SK-N-SH (cell line): ENCODE results near the gene GNG5.
A peak's percentile ranks its signal among the peaks of the same experiment; 100 is the strongest.

Source experiments
- EZH2phosphoT487 ChIP-seq: fragments of 200-600 bp; sonication (generic); IDR thresholded peaks from 2 replicates; pipeline ENCODE4 v1.6.1; 2017; ENCODE audit warnings: low read depth, mixed run types, mild to moderate bottlenecking, antibody characterized with exemption, moderate library complexity, borderline replicate concordance
- JUND ChIP-seq: IDR thresholded peaks from 2 replicates; pipeline ENCODE4 v1.4.0; 2012
- MXI1 ChIP-seq: IDR thresholded peaks from 2 replicates; pipeline ENCODE4 v1.6.1; 2012; ENCODE audit warnings: mild to moderate bottlenecking, low read depth, low read length, improper control_type of control experiment
- NRF1 ChIP-seq: IDR thresholded peaks from 2 replicates; pipeline ENCODE4 v1.6.1; 2012; ENCODE audit warnings: low read depth, mild to moderate bottlenecking, low read length
- POLR2AphosphoS5 ChIP-seq: IDR thresholded peaks from 2 replicates; pipeline ENCODE4 v1.6.1; 2012; ENCODE audit warnings: low read depth, low read length
- RAD21 ChIP-seq: IDR thresholded peaks from 2 replicates; pipeline ENCODE4 v1.6.1; 2012; ENCODE audit warnings: mild to moderate bottlenecking, low read length
- RFX5 ChIP-seq: IDR thresholded peaks from 2 replicates; pipeline ENCODE4 v1.6.1; 2012; ENCODE audit warnings: mild to moderate bottlenecking, improper control_type of control experiment, low read length
- TAF1 ChIP-seq: IDR thresholded peaks from 2 replicates; pipeline ENCODE4 v1.6.1; 2012; ENCODE audit warnings: low read depth, mild to moderate bottlenecking, low read length, moderate library complexity, borderline replicate concordance
- TCF12 ChIP-seq: IDR thresholded peaks from 2 replicates; pipeline ENCODE4 v1.4.0; 2012
- TEAD4 ChIP-seq: IDR thresholded peaks from 2 replicates; pipeline ENCODE4 v1.4.0; 2012; ENCODE audit warnings: mild to moderate bottlenecking, borderline replicate concordance; ENCODE audit not compliant: insufficient read depth
- YY1 ChIP-seq: IDR thresholded peaks from 2 replicates; pipeline ENCODE4 v1.4.0; 2012; ENCODE audit warnings: low read depth, mild to moderate bottlenecking
- TF ChIP-seq, protein P1 (sequence below): fragments of 150-350 bp; IDR thresholded peaks from 2 replicates; pipeline ENCODE4 v1.6.1; 2017; ENCODE audit warnings: antibody characterized with exemption, low read length, low read depth, borderline replicate concordance
- TF ChIP-seq, protein P2 (sequence below): fragments of 200-600 bp; sonication (generic); IDR thresholded peaks from 2 replicates; pipeline ENCODE4 v1.6.1; 2017; ENCODE audit warnings: antibody characterized with exemption, mild to moderate bottlenecking, moderate library complexity
- TF ChIP-seq, protein P3 (sequence below): IDR thresholded peaks from 2 replicates; pipeline ENCODE4 v1.4.0; 2012; ENCODE audit warnings: low read depth

DNA sequence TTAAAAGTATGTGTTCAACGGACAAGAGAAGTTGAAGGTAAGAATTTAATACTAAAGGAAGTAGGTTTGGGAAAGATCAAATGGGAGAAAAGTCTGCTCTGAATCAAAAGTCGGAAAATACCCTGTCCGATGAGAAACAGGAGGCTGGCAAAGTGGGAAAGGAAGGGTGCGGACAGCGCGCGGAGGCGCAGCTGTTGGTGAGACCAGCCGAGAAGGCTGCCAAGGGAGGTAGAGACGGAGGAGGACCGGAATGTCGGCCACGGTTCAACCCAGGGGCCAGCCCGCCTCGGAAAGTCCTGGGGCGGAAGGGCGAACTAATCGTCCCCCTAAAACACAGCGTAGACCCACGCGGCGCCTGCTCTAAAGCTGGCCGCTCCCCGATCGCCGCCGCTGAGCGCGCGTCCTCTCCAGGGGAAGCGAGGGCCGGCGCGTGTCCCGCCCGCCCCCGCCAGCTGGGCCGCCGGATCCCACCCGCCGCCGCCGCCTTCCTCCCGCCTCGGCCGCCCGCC is 834 bp downstream of the GNG5 start:
- TF ChIP-seq, protein P1, sequence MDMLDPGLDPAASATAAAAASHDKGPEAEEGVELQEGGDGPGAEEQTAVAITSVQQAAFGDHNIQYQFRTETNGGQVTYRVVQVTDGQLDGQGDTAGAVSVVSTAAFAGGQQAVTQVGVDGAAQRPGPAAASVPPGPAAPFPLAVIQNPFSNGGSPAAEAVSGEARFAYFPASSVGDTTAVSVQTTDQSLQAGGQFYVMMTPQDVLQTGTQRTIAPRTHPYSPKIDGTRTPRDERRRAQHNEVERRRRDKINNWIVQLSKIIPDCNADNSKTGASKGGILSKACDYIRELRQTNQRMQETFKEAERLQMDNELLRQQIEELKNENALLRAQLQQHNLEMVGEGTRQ, result no peak
- TF ChIP-seq NRF1, result no peak
- TF ChIP-seq, protein P2, sequence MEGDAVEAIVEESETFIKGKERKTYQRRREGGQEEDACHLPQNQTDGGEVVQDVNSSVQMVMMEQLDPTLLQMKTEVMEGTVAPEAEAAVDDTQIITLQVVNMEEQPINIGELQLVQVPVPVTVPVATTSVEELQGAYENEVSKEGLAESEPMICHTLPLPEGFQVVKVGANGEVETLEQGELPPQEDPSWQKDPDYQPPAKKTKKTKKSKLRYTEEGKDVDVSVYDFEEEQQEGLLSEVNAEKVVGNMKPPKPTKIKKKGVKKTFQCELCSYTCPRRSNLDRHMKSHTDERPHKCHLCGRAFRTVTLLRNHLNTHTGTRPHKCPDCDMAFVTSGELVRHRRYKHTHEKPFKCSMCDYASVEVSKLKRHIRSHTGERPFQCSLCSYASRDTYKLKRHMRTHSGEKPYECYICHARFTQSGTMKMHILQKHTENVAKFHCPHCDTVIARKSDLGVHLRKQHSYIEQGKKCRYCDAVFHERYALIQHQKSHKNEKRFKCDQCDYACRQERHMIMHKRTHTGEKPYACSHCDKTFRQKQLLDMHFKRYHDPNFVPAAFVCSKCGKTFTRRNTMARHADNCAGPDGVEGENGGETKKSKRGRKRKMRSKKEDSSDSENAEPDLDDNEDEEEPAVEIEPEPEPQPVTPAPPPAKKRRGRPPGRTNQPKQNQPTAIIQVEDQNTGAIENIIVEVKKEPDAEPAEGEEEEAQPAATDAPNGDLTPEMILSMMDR, result no peak
- no peak for TF ChIP-seq RAD21
- no peak for TF ChIP-seq TEAD4
- TF ChIP-seq MXI1, result no peak; the same call in none of the 2 replicates
- 0 out of 2 replicates have a peak, but pooled peaks have one; percentile 4 for TF ChIP-seq TCF12
- TF ChIP-seq, protein P3, sequence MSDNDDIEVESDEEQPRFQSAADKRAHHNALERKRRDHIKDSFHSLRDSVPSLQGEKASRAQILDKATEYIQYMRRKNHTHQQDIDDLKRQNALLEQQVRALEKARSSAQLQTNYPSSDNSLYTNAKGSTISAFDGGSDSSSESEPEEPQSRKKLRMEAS, result 0 out of 2 replicates have a peak, but pooled peaks have one; percentile 30
- TF ChIP-seq JUND, result no peak
- TF ChIP-seq POLR2AphosphoS5, result no peak; the same call in 1 of the 2 replicates
- TF ChIP-seq YY1, result no peak
- no peak for TF ChIP-seq TAF1
- TF ChIP-seq RFX5, result no peak
- TF ChIP-seq EZH2phosphoT487, result no peak
